ENCODE data around the gene RSPH10B2.
"Not testable (repeated sequence)": the region's sequence is repeated elsewhere in the genome, so short reads cannot be mapped to it uniquely, and the experiment has no call there.

DNA sequence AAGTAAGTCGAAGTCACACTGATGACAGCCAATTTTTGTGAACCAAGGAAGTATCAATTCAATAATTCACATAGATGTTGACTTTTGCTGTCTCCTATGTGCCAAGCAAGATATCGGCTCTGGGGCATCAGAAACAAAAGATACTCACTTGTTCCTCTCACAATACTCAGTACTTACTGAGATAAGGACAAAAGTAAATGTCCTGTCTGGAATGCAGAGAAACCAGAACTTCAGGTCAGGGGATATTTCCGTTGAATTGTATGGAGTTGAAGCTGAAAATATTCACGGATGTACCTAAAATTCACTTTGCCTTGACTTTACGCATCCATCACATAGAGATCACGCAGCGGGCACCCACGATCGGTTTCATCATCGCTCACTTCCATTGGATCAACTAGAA, 83.2 kb downstream of the RSPH10B2 start:
- not testable (repeated sequence) for TF ChIP-seq CTCF (IDR thresholded peaks at IDR 0.05); POLR2AphosphoS2 (conservative IDR thresholded peaks at IDR 0.05; ENCODE audit: low read length); RCOR1 (IDR thresholded peaks at IDR 0.05; ENCODE audit: low read depth, low read length); CBX2 (IDR thresholded peaks at IDR 0.05; ENCODE audit: borderline replicate concordance, low read depth); HDAC2 (IDR thresholded peaks at IDR 0.05); POLR2A (IDR thresholded peaks at IDR 0.05; ENCODE audit: low read length); EP300 (IDR thresholded peaks at IDR 0.05); MYC (IDR thresholded peaks at IDR 0.05; ENCODE audit: borderline replicate concordance, low read length); RAD21 (conservative IDR thresholded peaks at IDR 0.05 in 1 of 2, IDR thresholded peaks at IDR 0.05 in 1 of 2); ELK1 (IDR thresholded peaks at IDR 0.05; ENCODE audit: low read depth, low read length); CHD4 (IDR thresholded peaks at IDR 0.05; ENCODE audit: borderline replicate concordance)

Data from A549 (cell line).